GM21447 (cell line): ENCODE results near the gene ABT1.
"Not testable (repeated sequence)": the region's sequence is repeated elsewhere in the genome, so short reads cannot be mapped to it uniquely, and the experiment has no call there.

Source experiments
- ATAC-seq: cut with Tn5 transposase; IDR thresholded peaks from one replicate; pipeline ENCODE4 v1.9.1; 2021; ENCODE audit not compliant: unreplicated experiment

Gene ABT1

DNA sequence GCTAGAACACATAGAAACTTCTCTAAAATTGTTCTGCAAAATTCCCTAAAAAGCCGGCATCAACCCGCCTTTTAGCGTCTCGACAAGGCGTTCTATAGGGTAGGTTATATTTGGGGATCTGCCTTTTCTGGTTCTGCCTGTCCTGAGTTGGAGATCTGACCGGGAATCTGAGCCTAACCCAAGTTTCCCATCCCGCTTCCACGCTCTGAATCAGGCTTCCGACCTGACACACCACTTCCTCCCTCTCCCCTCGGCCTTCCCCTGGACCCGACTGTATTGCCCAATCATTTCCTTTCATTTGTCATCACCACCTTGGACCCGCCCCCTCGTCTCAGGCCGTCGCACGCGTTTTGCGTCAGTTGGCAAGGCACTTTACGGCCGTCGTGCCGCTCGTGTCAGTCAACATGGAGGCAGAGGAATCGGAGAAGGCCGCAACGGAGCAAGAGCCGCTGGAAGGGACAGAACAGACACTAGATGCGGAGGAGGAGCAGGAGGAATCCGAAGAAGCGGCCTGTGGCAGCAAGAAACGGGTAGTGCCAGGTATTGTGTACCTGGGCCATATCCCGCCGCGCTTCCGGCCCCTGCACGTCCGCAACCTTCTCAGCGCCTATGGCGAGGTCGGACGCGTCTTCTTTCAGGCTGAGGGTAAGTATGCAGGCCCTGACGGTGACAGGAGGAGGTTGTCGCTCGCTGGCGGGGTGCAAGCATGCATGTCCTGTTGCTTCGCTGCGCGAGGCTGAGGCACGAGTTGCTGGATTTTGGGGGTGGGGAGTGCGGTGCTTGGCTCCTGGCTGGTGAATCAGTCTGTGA lies at the start of gene ABT1:
TSS of gene ABT1 (plus strand) at position 375 of the 810 bp plus-strand sequence. CDS start at position 405, 30 bp downstream.
- peak; percentile 83 for ATAC-seq

GRCh38 chr6:26547363-26547762 lies 49.4 kb upstream of the ABT1 start:
- ATAC-seq, result not testable (repeated sequence)

- no peak for ATAC-seq
Measured at GRCh38 chr6:26550250-26550993, 46.3 kb upstream of the ABT1 start.

DNA sequence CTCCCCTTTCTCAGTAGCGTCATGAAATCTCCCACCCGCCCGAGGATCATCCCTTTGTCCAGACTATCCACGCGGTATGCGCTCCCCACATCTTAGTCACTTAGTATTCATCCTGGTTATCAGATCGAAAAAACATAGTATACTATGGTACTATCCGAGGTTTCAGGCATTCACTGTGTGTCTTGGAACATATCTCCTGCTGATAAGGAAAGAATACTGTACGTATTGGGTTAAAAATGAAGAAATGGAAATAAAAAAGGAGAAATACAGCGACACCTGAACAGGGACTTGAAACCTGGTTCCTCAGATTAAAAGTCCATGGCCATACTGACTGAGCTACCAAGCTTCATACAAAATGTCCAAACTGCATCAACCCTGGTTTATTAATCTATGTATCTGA lies 44.5 kb upstream of the ABT1 start:
- ATAC-seq, result no peak

GRCh38 chr6:26552640-26553188 lies 44.0 kb upstream of the ABT1 start:
- no peak for ATAC-seq

DNA sequence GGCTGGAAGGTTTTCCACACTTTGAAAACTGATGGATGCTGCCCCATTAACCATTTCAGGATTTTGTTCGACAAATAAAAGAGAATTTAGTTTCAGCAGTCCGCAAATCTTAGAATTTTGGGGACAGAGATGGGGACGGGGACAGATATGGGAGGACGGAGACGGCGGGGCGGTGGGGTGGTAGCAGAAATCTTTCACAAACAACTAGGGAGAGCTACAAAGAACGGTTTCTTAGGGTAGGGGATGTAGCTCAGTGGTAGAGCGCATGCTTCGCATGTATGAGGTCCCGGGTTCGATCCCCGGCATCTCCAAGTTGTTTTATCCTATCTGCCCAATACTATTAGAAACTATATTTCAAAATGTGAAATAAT lies 43.5 kb upstream of the ABT1 start:
- ATAC-seq, result peak; percentile 52

DNA sequence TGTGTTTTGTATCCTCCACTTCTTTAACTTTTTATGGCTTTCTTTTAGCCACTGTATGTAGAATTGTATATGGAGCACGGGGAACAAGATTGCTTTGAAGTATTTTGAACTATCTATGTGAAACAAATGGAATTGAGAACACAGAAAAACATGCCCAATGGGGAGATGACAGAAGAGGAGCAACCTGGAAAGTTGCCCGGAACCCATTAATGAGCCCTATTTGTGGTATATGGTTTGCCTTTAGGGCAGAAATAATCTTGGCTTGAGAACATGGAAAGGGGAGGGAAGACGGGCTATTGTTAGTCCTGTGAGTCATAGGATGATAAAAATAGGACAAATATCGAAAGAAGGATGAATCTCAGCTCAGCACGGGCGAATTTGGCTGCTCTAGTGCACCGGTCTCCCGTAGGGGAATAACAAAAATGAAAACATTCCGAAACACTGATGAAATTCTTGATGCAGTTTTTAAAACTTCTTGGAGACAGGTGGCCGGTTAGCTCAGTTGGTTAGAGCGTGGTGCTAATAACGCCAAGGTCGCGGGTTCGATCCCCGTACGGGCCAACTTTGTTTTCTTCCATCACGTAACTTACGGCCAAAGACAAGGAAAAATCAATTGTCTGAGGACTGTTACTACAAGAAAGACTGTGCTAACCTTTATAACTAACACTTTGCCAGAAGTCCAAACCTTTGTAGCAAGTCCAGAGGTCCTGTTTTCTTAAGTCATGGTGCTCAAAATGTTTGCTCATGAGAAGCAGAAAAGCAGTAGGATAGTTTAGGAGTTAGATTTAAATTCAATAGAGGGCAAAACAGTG lies 42.9 kb upstream of the ABT1 start:
- no peak for ATAC-seq

DNA sequence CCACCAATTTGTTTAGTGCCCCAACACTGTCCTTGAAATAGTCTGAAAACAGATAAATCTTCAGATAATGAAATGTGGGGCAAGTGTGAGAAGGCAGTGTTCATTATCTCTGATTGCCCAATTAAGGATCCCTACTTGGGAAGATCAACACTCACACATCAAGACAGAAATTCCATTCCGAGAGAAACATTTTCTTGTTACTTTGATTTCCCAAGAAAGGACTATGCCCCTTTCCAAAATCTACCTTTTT lies 42.4 kb upstream of the ABT1 start:
- no peak for ATAC-seq

DNA sequence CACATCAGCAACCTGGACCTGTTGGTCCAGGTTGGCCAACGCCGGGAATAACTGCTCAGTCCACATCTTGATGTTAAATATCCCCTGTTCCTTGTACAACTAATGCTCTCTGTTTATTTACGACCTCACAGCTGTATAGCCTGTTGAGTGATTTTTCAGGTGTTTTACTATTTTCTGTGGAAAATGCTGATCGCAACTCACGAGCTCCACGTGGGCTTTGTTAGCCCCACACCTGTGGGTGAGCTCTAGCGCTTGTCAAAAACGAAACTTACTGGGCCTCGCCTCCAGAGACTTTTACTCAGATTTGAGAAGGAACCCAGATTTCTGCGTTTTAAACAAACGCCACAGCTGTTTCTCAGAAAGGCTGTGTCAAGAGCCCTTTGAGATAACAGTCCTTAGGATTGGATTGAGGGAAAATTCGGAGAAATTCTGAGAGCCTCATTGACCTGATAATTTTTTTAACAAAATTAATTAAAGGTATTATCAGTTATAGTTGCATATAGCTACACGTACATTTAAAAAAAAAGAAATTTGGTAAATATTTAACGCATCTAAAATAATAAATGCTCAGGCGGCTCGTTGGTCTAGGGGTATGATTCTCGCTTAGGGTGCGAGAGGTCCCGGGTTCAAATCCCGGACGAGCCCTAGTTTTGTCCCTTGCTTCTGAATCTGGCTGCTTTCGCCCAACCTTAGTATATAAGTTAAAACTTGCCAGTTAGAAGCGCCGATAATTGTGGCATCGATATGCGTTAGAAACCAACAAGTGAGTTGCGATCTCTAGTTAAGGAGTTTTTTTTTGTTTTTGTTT lies 41.9 kb upstream of the ABT1 start:
- ATAC-seq, result no peak

DNA sequence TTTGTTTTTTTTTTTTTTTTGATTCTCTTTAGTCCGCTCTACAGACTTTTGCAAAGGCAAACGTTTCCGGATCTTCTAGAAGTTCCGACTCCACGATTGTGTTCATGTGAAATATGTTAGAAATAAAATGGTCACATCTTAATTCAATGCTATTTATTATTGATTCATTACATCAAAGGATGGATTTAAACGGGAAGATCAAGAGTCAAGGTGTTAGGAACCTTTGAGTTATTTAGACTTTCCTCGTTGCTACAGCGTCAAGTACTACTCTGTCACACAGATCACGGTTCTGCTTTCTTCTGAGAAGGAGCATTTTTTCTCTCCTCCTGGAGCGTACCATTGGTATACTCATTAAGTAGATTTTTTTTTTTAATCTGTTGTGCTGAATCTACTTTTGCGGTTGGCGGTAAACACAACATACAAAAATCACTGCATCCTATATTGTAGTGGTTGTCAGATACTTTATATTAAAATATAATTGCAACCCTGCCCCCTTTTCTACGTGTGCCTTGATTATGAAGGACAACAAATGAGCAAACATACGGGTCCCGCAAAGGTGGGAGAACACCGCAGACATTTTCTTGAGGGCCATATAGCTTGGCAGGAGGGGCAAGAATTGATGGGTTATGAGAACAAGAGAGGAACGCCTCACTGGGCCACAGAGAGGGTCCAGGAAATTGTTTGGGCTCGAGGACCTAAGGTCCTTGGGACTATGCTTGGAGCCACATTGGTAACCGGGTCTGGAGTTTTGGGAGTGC lies 41.1 kb upstream of the ABT1 start:
- no peak for ATAC-seq

DNA sequence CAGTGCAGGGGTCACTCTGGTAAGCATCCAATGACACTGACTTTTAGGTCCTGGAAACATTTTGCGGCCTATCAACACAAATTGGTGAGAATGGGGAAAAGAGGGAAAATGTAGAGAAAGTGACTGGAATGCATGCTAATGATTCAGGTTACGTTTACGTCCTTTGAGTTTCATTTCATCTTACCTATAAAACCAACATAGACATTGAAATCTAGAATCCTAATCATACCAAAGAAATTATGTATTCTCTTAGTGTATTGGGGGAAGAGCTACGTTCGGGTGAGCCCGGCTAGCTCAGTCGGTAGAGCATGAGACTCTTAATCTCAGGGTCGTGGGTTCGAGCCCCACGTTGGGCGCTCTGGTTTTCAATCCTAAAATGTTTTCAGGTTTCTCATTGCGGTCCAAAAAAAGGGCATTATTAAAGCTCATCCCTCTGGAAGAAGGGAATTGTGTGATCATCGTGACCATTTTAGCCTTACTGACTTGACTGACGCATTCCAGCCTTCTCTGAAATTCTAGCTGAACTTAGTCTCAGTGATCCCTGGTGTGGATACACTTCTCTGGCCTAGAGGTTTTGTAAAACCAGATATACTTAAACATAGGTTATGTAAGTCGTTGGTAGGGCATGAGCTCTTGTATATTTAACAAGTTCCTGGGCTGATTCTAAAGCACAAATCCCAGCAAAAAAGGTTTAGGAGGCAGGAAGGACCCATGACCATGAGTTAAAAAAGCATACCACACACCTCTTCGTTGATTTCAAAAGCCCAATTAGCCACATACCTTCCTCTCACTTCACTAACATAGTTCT lies 40.3 kb upstream of the ABT1 start:
- ATAC-seq, result no peak

GRCh38 chr6:26561533-26562466 lies 35.0 kb upstream of the ABT1 start:
- ATAC-seq, result no peak

- ATAC-seq, result no peak
Measured at GRCh38 chr6:26563488-26563887, 33.3 kb upstream of the ABT1 start.

GRCh38 chr6:26568601-26569432 lies 27.9 kb upstream of the ABT1 start:
- peak; percentile 83 for ATAC-seq

- no peak for ATAC-seq
Measured at GRCh38 chr6:26569433-26569764, 27.4 kb upstream of the ABT1 start.

GRCh38 chr6:26570027-26570809 lies 26.5 kb upstream of the ABT1 start:
- no peak for ATAC-seq
